Natural killer cell treated with Interleukin-12 subunit alpha and Interleukin-12 subunit beta and Interleukin-15 and Interleukin-18, amount 100 ng/mL, for 72 hours (primary cell): ENCODE measurements around the gene IL6. TPM values are rescaled to one million over a fixed set of nuclear protein-coding genes. Genes with fewer than 3 reads are reported as not detected.
"Not testable (repeated sequence)": the region's sequence is repeated elsewhere in the genome, so short reads cannot be mapped to it uniquely, and the experiment has no call there.

Experiments used
- ATAC-seq, 2 donors: fragments of 150-1000 bp; cut with Tn5 transposase in 1 of 2; sonication (Bioruptor Pico), chemical (Tn5 transposase) in 1 of 2; 2 replicates each; pipeline ENCODE4 v1.10.0; 2021
- DNase-seq: peaks from one replicate; pipeline ENCODE4 v3.0.0; 2022; ENCODE audit warnings: low spot score
- H3K27ac Mint-ChIP-seq, 2 donors: 1 replicate in 1 of 2; 2 replicates in 1 of 2; pipeline ENCODE4 v1.8.0; 2022; ENCODE audit warnings: mixed read lengths in 2 of 2, mild to moderate bottlenecking in 1 of 2, moderate library complexity in 1 of 2
- H3K27me3 Mint-ChIP-seq, 2 donors: 1 replicate in 1 of 2; 2 replicates in 1 of 2; pipeline ENCODE4 v1.8.0; 2022; ENCODE audit warnings: mixed read lengths in 2 of 2
- H3K36me3 Mint-ChIP-seq: one replicate; pipeline ENCODE4 v1.8.0; 2022; ENCODE audit warnings: mixed read lengths
- H3K4me1 Mint-ChIP-seq, 2 donors: 1 replicate in 1 of 2; 2 replicates in 1 of 2; pipeline ENCODE4 v1.8.0; 2022; ENCODE audit warnings: low read depth in 2 of 2, mixed read lengths in 2 of 2, mild to moderate bottlenecking in 1 of 2
- H3K4me3 Mint-ChIP-seq: one replicate; pipeline ENCODE4 v1.8.0; 2022; ENCODE audit warnings: mixed read lengths
- H3K9me3 Mint-ChIP-seq: 2 replicates; pipeline ENCODE4 v1.8.0; 2022; ENCODE audit warnings: mixed read lengths
- total RNA-seq, 2 donors: library from RNA; stranded (reverse); gene quantifications; one replicate each; pipeline ENCODE4 v1.2.3, GENCODE V29; 2022

The IL6 gene
- total RNA-seq, 2 donors from 2014 or later, result 151 to 253 TPM

DNA sequence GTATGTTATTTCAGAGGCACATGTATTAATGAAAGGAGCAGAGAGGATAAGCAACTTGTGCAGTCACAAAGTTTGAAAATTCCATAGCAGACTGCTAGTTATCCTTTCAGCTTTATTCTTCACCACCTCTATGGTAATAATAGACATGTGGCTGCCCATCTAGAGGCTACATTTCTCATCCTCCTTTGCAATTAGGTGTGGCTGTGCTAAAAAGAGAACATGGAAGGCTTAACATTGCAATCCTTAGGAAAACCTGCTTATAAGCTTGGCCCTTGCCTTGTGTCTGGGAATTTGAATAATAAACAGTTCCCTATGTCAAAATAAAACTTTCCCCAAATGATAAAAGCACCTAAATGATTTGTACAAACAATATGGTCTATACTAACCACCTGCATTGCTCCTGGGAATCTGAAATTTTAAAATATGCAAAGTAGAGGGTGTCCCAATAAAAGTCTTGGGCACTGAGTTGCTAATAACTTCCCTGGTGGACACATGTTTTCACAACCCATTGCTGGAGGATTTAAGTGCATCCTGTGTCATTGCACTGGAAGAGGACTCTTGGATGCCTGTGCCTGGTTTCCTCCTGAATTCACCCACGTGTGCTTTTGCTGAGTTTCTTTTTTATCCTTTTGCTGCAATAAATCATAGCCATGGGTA lies 30.5 kb downstream of the IL6 start:
- DNase-seq (no peak), ATAC-seq (no peak)
- Mint-ChIP-seq H3K4me3 (no peak overlapping the region), H3K9me3 (peaks cover 6% of the 10 kb centered on the region), H3K27ac (no peak overlapping the region), H3K27me3 (peaks cover 31 to 40% of the 10 kb centered on the region in 2 donors), H3K36me3 (peaks cover 6% of the 10 kb centered on the region), H3K4me1 (no peaks in the 10 kb centered on the region)

DNA sequence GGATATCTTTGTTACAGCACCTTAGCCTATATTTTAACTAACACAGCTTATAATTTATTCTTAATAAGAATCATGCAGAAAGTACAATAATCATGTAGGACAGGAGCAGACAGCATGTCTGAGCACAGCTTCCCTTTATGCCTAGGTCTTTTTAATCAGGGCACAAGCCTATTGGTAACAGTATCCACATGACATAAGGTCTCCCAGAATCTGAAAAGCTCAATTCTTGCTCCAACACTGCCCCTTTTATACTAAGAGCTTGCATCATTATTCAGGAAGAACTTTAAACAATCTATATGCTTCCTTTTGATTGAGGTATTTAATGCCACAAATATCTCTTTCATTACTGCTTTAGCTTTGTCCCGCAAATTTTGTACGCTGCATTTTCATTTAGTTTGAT lies 31.6 kb downstream of the IL6 start:
- no peaks in the 10 kb centered on the region for H3K4me1 Mint-ChIP-seq
- DNase-seq, result no peak
- H3K4me3 Mint-ChIP-seq, result no peak overlapping the region
- peaks cover 6% of the 10 kb centered on the region for H3K36me3 Mint-ChIP-seq
- H3K9me3 Mint-ChIP-seq, result peaks cover 6% of the 10 kb centered on the region
- no peak overlapping the region for H3K27ac Mint-ChIP-seq
- ATAC-seq, result no peak
- peaks cover 30 to 44% of the 10 kb centered on the region in 2 donors for H3K27me3 Mint-ChIP-seq

- H3K4me1 Mint-ChIP-seq, result no peaks in the 10 kb centered on the region
Observed at GRCh38 chr7:22759721-22760120, 32.7 kb downstream of the IL6 start.

DNA sequence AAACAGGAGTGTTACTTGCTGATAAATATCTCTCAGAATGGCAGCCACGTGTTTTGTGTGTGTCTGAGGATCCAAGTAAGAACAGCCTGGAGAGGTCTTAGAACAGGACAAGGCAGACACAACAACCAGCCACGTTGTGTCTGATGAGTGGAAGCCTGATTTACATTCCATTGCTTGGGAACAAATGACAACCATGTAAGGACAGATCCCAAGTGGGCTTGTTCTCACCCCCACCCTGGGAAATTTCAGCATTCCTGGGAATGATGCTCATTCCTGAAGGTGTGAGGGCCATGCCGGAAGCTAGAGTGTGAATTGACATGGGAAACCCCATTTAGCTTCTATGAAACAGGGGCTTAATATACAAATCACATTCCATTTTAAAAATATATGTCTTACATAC lies 35.9 kb downstream of the IL6 start:
- Mint-ChIP-seq H3K27ac (no peak overlapping the region), H3K4me1 (no peaks in the 10 kb centered on the region), H3K36me3 (no peaks in the 10 kb centered on the region), H3K4me3 (no peak overlapping the region), H3K27me3 (peaks cover 41 to 61% of the 10 kb centered on the region in 2 donors), H3K9me3 (no peaks in the 10 kb centered on the region)
- no peak for DNase-seq
- no peak for ATAC-seq

More at GRCh38 chr7:22759721-22760120, 32.7 kb downstream of the IL6 start:
- Mint-ChIP-seq H3K27ac (no peak overlapping the region), H3K4me3 (no peak overlapping the region), H3K27me3 (peaks cover 32 to 46% of the 10 kb centered on the region in 2 donors), H3K36me3 (no peaks in the 10 kb centered on the region), H3K9me3 (no peaks in the 10 kb centered on the region)
- DNase-seq (no peak), ATAC-seq (no peak)

DNA sequence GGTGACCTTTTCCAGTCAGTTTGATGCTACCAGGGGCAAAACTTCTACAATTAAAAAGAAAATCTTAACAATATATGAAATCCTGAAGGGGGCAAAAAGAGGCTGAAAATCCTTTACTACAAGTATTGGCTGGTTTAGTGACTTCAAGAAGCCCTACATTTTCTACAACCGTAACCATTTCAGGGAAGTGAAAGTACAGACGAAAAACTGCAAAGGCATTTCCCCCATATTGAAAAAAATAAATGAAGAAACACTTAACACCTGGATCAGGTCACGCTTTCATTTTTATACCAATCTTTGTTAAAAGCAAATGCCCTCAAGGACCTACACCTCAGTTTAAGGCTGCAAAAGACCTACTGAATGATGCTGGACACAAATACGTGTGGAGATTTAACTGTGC lies 38.6 kb downstream of the IL6 start:
- DNase-seq (no peak), ATAC-seq (no peak)
- Mint-ChIP-seq H3K4me1 (no peaks in the 10 kb centered on the region), H3K27ac (no peak overlapping the region), H3K9me3 (no peaks in the 10 kb centered on the region), H3K36me3 (no peaks in the 10 kb centered on the region), H3K27me3 (peaks cover 36 to 52% of the 10 kb centered on the region in 2 donors), H3K4me3 (no peak overlapping the region)

- no peak for DNase-seq
- Mint-ChIP-seq H3K27me3 (peaks cover 30 to 48% of the 10 kb centered on the region in 2 donors), H3K4me3 (no peak overlapping the region), H3K27ac (no peak overlapping the region), H3K36me3 (no peaks in the 10 kb centered on the region), H3K4me1 (no peaks in the 10 kb centered on the region), H3K9me3 (no peaks in the 10 kb centered on the region)
- no peak for ATAC-seq
Observed at GRCh38 chr7:22771194-22771871, 44.3 kb downstream of the IL6 start.

DNA sequence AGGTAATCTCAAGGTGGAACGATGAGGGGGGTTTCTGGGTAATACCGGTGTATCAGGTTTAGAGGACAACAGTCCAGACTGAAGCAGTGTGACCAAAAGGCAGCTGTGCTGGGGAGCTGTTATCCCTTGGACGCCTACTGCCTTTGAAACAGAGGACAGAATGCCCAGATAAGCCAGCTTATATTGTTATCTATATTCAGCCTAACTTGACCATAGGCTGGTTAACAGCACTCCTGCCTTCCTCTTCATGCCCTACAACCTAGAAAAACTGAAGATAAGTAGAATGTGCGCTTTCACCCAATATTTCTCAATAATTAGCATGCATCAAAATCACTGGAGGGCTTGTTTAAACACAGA lies 44.9 kb downstream of the IL6 start:
- H3K4me1 Mint-ChIP-seq, result no peaks in the 10 kb centered on the region
- H3K27me3 Mint-ChIP-seq, result peaks cover 31 to 43% of the 10 kb centered on the region in 2 donors
- ATAC-seq, result no peak
- DNase-seq, result no peak
- no peaks in the 10 kb centered on the region for H3K9me3 Mint-ChIP-seq
- no peak overlapping the region for H3K4me3 Mint-ChIP-seq
- H3K36me3 Mint-ChIP-seq, result no peaks in the 10 kb centered on the region
- H3K27ac Mint-ChIP-seq, result no peak overlapping the region

GRCh38 chr7:22772885-22773284 lies 45.9 kb downstream of the IL6 start:
- H3K4me1 Mint-ChIP-seq, result no peaks in the 10 kb centered on the region
- peaks cover 24 to 38% of the 10 kb centered on the region in 2 donors for H3K27me3 Mint-ChIP-seq
- no peaks in the 10 kb centered on the region for H3K9me3 Mint-ChIP-seq

DNA sequence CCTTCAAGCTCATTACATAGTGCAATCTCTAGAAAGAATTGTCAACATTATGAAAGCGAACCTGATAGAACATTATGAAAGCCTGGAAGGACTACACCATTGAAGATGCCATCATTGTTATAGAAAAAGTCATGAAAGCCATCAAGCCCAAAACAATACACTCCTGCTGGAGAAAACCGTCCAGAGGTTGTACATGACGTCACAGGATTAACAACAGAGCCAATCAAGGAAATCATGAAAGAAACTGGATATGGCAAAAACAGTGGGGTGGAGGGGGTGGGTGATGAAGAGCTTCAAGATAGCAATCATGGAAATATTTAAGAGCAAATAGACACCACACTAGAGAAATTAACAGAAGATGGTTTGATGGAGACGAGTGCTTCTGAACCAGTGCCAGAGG lies 50.0 kb downstream of the IL6 start:
- Mint-ChIP-seq H3K4me3 (no peak overlapping the region), H3K27me3 (peaks cover 16 to 34% of the 10 kb centered on the region in 2 donors), H3K4me1 (no peaks in the 10 kb centered on the region), H3K27ac (no peak overlapping the region), H3K9me3 (no peaks in the 10 kb centered on the region), H3K36me3 (no peaks in the 10 kb centered on the region)
- ATAC-seq (no peak), DNase-seq (no peak)

More at GRCh38 chr7:22772885-22773284, 45.9 kb downstream of the IL6 start:
- ATAC-seq (no peak), DNase-seq (no peak)
- Mint-ChIP-seq H3K4me3 (no peak overlapping the region), H3K27ac (no peak overlapping the region), H3K36me3 (no peaks in the 10 kb centered on the region)

DNA sequence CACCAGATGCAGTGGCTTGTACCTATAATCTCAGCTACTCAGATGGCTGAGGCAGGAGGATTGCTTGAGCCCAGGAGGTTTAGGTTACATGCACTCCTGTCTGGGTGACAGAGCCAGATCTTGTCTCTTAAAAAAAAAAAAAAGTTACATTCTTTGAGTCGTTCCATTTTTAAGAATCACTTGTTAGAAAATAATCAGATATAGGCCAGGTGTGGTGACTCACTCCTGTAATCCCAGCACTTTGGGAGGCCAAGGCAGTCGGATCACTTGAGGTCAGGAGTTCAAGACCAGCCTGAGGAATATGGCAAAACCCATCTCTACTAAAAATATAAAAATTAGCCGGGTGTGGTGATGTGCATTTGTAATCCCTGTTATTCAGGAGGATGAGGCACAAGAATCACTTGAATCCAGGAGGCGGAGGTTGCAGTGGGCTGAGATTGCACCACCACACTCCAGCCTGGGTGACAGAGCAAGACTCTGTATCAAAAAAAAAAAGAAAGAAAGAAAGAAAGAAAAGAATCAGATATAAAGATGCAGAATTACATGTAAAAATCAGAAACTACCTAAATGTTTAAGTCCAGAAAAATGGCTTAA lies 52.8 kb downstream of the IL6 start:
- H3K9me3 Mint-ChIP-seq, H3K4me1 Mint-ChIP-seq, ATAC-seq, H3K4me3 Mint-ChIP-seq, DNase-seq, H3K27ac Mint-ChIP-seq, H3K36me3 Mint-ChIP-seq: not testable (repeated sequence)
- peaks cover 27 to 39% of the 10 kb centered on the region in 2 donors for H3K27me3 Mint-ChIP-seq

DNA sequence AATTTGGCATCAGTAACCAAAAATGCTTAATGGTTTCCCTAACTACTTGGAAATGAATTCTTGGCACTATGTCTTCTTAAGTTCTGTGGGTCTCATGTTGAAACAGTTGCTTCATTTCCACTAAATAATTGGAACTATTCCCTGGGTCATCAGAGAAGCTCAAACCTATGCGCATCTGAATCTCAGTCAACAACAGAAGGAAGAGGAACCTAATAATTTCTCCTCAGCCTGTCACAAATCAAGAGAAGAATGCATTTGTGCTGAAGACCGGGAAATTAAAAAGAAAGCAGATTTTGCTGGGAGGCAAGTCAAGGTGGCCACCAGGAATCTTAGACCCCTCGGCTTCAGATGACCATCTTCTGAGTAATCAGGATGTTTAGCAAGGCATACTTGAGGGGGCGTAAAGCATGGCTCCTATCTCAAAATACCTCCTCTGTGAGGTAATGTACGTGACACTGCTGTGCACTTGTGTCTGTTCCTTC lies 54.3 kb downstream of the IL6 start:
- Mint-ChIP-seq H3K4me1 (peaks cover 3 to 4% of the 10 kb centered on the region in 2 donors), H3K9me3 (no peaks in the 10 kb centered on the region), H3K27ac (no peak overlapping the region), H3K36me3 (no peaks in the 10 kb centered on the region), H3K4me3 (no peak overlapping the region), H3K27me3 (peaks cover 20 to 36% of the 10 kb centered on the region in 2 donors)
- DNase-seq (no peak), ATAC-seq (no peak)

Other genes with a start within 250 kb of the IL6 start
- gene STEAP1B, start 227.0 kb upstream of the IL6 start, total RNA-seq, result 1 to 10 TPM; 1.2 to 4.1 TPM
- 100 to 1,000 TPM; 136 to 203 TPM for gene TOMM7, start 95.6 kb downstream of the IL6 start, total RNA-seq